Measurements from ENCODE around the gene PPM1F. TPM values are rescaled to one million over a fixed set of nuclear protein-coding genes. Genes with fewer than 3 reads are reported as not detected.
"Not testable (repeated sequence)": the region's sequence is repeated elsewhere in the genome, so short reads cannot be mapped to it uniquely, and the experiment has no call there.

Gene PPM1F
- total RNA-seq, 5 donors from 2014 or later (not counting 1 experiment from before 2014, with no cell fraction given) = 18.7 to 29.9 (median 24.4) TPM

GRCh38 chr22:21905234-21905633, 47.4 kb downstream of the PPM1F start:
- DNase-seq; POLR2A ChIA-PET; H3K4me1 Mint-ChIP-seq; H3K27ac ChIP-seq (ENCODE audit: low read length); H3K27me3 Mint-ChIP-seq; H3K4me1 ChIP-seq (ENCODE audit: control insufficient read depth in 1 of 2, extremely low read depth in 1 of 2, insufficient read depth in 2 of 2, low read length in 2 of 2); ATAC-seq (replicated peaks in 1 of 4); H3K36me3 Mint-ChIP-seq; H3K36me3 ChIP-seq (ENCODE audit: control insufficient read depth in 2 of 2, extremely low read depth in 1 of 2, insufficient read depth in 1 of 2, low read length in 1 of 2); H3K9me3 ChIP-seq; H3K9me3 Mint-ChIP-seq; H3K27ac Mint-ChIP-seq; H3K4me3 ChIP-seq (ENCODE audit: control insufficient read depth in 1 of 2, extremely low read depth in 1 of 2, low read length in 1 of 2); H3K27me3 ChIP-seq (replicated peaks in 1 of 2; ENCODE audit: control insufficient read depth in 2 of 2, extremely low read depth in 1 of 2, insufficient read depth in 2 of 2, low read length in 1 of 2); H3K4me3 Mint-ChIP-seq: not testable (repeated sequence)
- WGBS (ENCODE audit: insufficient coverage) = 84% methylated on average over 4 of the region's 11 CpGs
- CTCF ChIA-PET = interaction anchor here in 1 of 2 donors (0.7 kb wide), 1 partner anchor 44 kb away, joined by 3 read pairs; no protein-coding TSS in a partner anchor

GRCh38 chr22:21904250-21904789, 48.3 kb downstream of the PPM1F start:
- POLR2A ChIA-PET = no interaction called here

GRCh38 chr22:21903283-21903682, 49.4 kb downstream of the PPM1F start:
- H3K4me1 ChIP-seq (ENCODE audit: control insufficient read depth in 1 of 2, extremely low read depth in 1 of 2, insufficient read depth in 2 of 2, low read length in 2 of 2) = no peaks in the 10 kb centered on the region
- Mint-ChIP-seq H3K4me1 (no peaks in the 10 kb centered on the region), H3K36me3 (peaks cover 3% of the 10 kb centered on the region), H3K4me3 (no peak overlapping the region), H3K27ac (no peak overlapping the region), H3K9me3 (no peaks in the 10 kb centered on the region), H3K27me3 (no peaks in the 10 kb centered on the region)
- DNase-seq = no peak
- no peaks in the 10 kb centered on the region for H3K9me3 ChIP-seq
- ChIA-PET POLR2A (no interaction called here), CTCF (no interaction called here)
- WGBS (ENCODE audit: insufficient coverage) = no CpG with 5 or more reads among the region's 4 CpGs
- no peaks in the 10 kb centered on the region for H3K36me3 ChIP-seq (ENCODE audit: control insufficient read depth in 2 of 2, extremely low read depth in 1 of 2, insufficient read depth in 1 of 2, low read length in 1 of 2)
- H3K4me3 ChIP-seq (ENCODE audit: control insufficient read depth in 1 of 2, extremely low read depth in 1 of 2, low read length in 1 of 2) = no peak overlapping the region
- H3K27ac ChIP-seq (ENCODE audit: low read length) = no peak overlapping the region
- no peak for ATAC-seq (replicated peaks in 1 of 4)
- no peaks in the 10 kb centered on the region for H3K27me3 ChIP-seq (replicated peaks in 1 of 2; ENCODE audit: control insufficient read depth in 2 of 2, extremely low read depth in 1 of 2, insufficient read depth in 2 of 2, low read length in 1 of 2)

More at GRCh38 chr22:21904250-21904789, 48.3 kb downstream of the PPM1F start:
- no peaks in the 10 kb centered on the region for H3K9me3 Mint-ChIP-seq
- Histone ChIP-seq H3K27ac (ENCODE audit: low read length) (no peak overlapping the region), H3K27me3 (replicated peaks in 1 of 2; ENCODE audit: control insufficient read depth in 2 of 2, extremely low read depth in 1 of 2, insufficient read depth in 2 of 2, low read length in 1 of 2) (no peaks in the 10 kb centered on the region), H3K9me3 (no peaks in the 10 kb centered on the region), H3K36me3 (ENCODE audit: control insufficient read depth in 2 of 2, extremely low read depth in 1 of 2, insufficient read depth in 1 of 2, low read length in 1 of 2) (no peaks in the 10 kb centered on the region), H3K4me1 (ENCODE audit: control insufficient read depth in 1 of 2, extremely low read depth in 1 of 2, insufficient read depth in 2 of 2, low read length in 2 of 2) (no peaks in the 10 kb centered on the region), H3K4me3 (ENCODE audit: control insufficient read depth in 1 of 2, extremely low read depth in 1 of 2, low read length in 1 of 2) (no peak overlapping the region)
- H3K4me3 Mint-ChIP-seq = no peak overlapping the region
- no peaks in the 10 kb centered on the region for H3K4me1 Mint-ChIP-seq
- CTCF ChIA-PET = no interaction called here
- DNase-seq (no peak), ATAC-seq (replicated peaks in 1 of 4) (no peak)
- H3K36me3 Mint-ChIP-seq = peaks cover 3% of the 10 kb centered on the region
- no peaks in the 10 kb centered on the region for H3K27me3 Mint-ChIP-seq
- 100% methylated on average over 2 of the region's 4 CpGs for WGBS (ENCODE audit: insufficient coverage)
- H3K27ac Mint-ChIP-seq = no peak overlapping the region

- no peaks in the 10 kb centered on the region for H3K9me3 ChIP-seq
- DNase-seq = no peak
- H3K4me1 ChIP-seq (ENCODE audit: control insufficient read depth in 1 of 2, extremely low read depth in 1 of 2, insufficient read depth in 2 of 2, low read length in 2 of 2) = no peaks in the 10 kb centered on the region
- Mint-ChIP-seq H3K36me3 (peaks cover 3% of the 10 kb centered on the region), H3K4me3 (no peak overlapping the region), H3K27ac (no peak overlapping the region), H3K9me3 (no peaks in the 10 kb centered on the region), H3K27me3 (no peaks in the 10 kb centered on the region), H3K4me1 (no peaks in the 10 kb centered on the region)
- CTCF ChIA-PET = no interaction called here
- ATAC-seq (replicated peaks in 1 of 4) = no peak
- no peak overlapping the region for H3K4me3 ChIP-seq (ENCODE audit: control insufficient read depth in 1 of 2, extremely low read depth in 1 of 2, low read length in 1 of 2)
- no peaks in the 10 kb centered on the region for H3K36me3 ChIP-seq (ENCODE audit: control insufficient read depth in 2 of 2, extremely low read depth in 1 of 2, insufficient read depth in 1 of 2, low read length in 1 of 2)
- H3K27me3 ChIP-seq (replicated peaks in 1 of 2; ENCODE audit: control insufficient read depth in 2 of 2, extremely low read depth in 1 of 2, insufficient read depth in 2 of 2, low read length in 1 of 2) = no peaks in the 10 kb centered on the region
- POLR2A ChIA-PET = no interaction called here
- no peak overlapping the region for H3K27ac ChIP-seq (ENCODE audit: low read length)
- 100% methylated on average over 8 of the region's 12 CpGs for WGBS (ENCODE audit: insufficient coverage)
These were observed 50.2 kb downstream of the PPM1F start for GRCh38 chr22:21902296-21903087.

- no peaks in the 10 kb centered on the region for H3K27me3 ChIP-seq (replicated peaks in 1 of 2; ENCODE audit: control insufficient read depth in 2 of 2, extremely low read depth in 1 of 2, insufficient read depth in 2 of 2, low read length in 1 of 2)
- no CpG with 5 or more reads among the region's 1 CpG for WGBS (ENCODE audit: insufficient coverage)
- H3K9me3 Mint-ChIP-seq = no peaks in the 10 kb centered on the region
- H3K4me3 ChIP-seq (ENCODE audit: control insufficient read depth in 1 of 2, extremely low read depth in 1 of 2, low read length in 1 of 2) = no peak overlapping the region
- no peak overlapping the region for H3K4me3 Mint-ChIP-seq
- no peaks in the 10 kb centered on the region for H3K36me3 Mint-ChIP-seq
- POLR2A ChIA-PET = interaction anchor here in 1 of 2 donors (0.6 kb wide), 1 partner anchor 112 kb away, joined by 6 read pairs; no protein-coding TSS in a partner anchor
- DNase-seq (no peak), ATAC-seq (replicated peaks in 1 of 4) (no peak)
- no peaks in the 10 kb centered on the region for H3K4me1 Mint-ChIP-seq
- H3K27me3 Mint-ChIP-seq = no peaks in the 10 kb centered on the region
- H3K9me3 ChIP-seq = no peaks in the 10 kb centered on the region
- H3K4me1 ChIP-seq (ENCODE audit: control insufficient read depth in 1 of 2, extremely low read depth in 1 of 2, insufficient read depth in 2 of 2, low read length in 2 of 2) = no peaks in the 10 kb centered on the region
- H3K36me3 ChIP-seq (ENCODE audit: control insufficient read depth in 2 of 2, extremely low read depth in 1 of 2, insufficient read depth in 1 of 2, low read length in 1 of 2) = no peaks in the 10 kb centered on the region
- no peak overlapping the region for H3K27ac ChIP-seq (ENCODE audit: low read length)
- CTCF ChIA-PET = interaction anchor here in 1 of 2 donors (0.7 kb wide), 3 partner anchors 128 to 1044 kb away, joined by 3 read pairs; no protein-coding TSS in a partner anchor
- no peak overlapping the region for H3K27ac Mint-ChIP-seq
These were observed 54.2 kb downstream of the PPM1F start for GRCh38 chr22:21898354-21898896.

GRCh38 chr22:21896951-21897513, 55.6 kb downstream of the PPM1F start:
- Histone ChIP-seq H3K4me1 (ENCODE audit: control insufficient read depth in 1 of 2, extremely low read depth in 1 of 2, insufficient read depth in 2 of 2, low read length in 2 of 2) (no peaks in the 10 kb centered on the region), H3K4me3 (ENCODE audit: control insufficient read depth in 1 of 2, extremely low read depth in 1 of 2, low read length in 1 of 2) (no peak overlapping the region), H3K36me3 (ENCODE audit: control insufficient read depth in 2 of 2, extremely low read depth in 1 of 2, insufficient read depth in 1 of 2, low read length in 1 of 2) (no peaks in the 10 kb centered on the region), H3K9me3 (no peaks in the 10 kb centered on the region), H3K27me3 (replicated peaks in 1 of 2; ENCODE audit: control insufficient read depth in 2 of 2, extremely low read depth in 1 of 2, insufficient read depth in 2 of 2, low read length in 1 of 2) (no peaks in the 10 kb centered on the region), H3K27ac (ENCODE audit: low read length) (no peak overlapping the region)
- Mint-ChIP-seq H3K9me3 (no peaks in the 10 kb centered on the region), H3K4me3 (no peak overlapping the region), H3K4me1 (no peaks in the 10 kb centered on the region), H3K27ac (no peak overlapping the region), H3K36me3 (no peaks in the 10 kb centered on the region), H3K27me3 (no peaks in the 10 kb centered on the region)
- DNase-seq = no peak
- POLR2A ChIA-PET = no interaction called here
- ATAC-seq (replicated peaks in 1 of 4) = no peak
- no CpG with 5 or more reads among the region's 5 CpGs for WGBS (ENCODE audit: insufficient coverage)
- CTCF ChIA-PET = no interaction called here

Measured in T-cell (primary cell).